Cardiac fibroblast (primary cell): ENCODE results near the gene ARFRP1.

Experiments
- DNase-seq, 2 donors: peaks; one replicate each; pipeline versions ENCODE4 v3.0.0 to v3.0.0-alpha.2; 2010; ENCODE audit warnings: low read depth in 2 of 2
- H3K4me3 ChIP-seq, 2 donors: replicated peaks in 1 of 2; 1 replicate in 1 of 2; 2 replicates in 1 of 2; pipeline ENCODE4 v1.5.1; 2011; ENCODE audit warnings: low read depth in 2 of 2, low read length in 2 of 2, mild to moderate bottlenecking in 2 of 2, moderate library complexity in 1 of 2
- CTCF ChIP-seq: IDR thresholded peaks from one replicate; pipeline ENCODE4 v1.5.1; 2011; ENCODE audit warnings: low read depth, mild to moderate bottlenecking, low read length, inconsistent platforms

ARFRP1 gene

GRCh38 chr20:63694584-63695423 is 13.0 kb downstream of the ARFRP1 start:
- H3K4me3 ChIP-seq = no peak overlapping the region

GRCh38 chr20:63693733-63694583 is 13.8 kb downstream of the ARFRP1 start:
- no peak for DNase-seq
- no peak overlapping the region for H3K4me3 ChIP-seq
- no peak for TF ChIP-seq CTCF

More at GRCh38 chr20:63694584-63695423, 13.0 kb downstream of the ARFRP1 start:
- no peak for DNase-seq
- no peak for TF ChIP-seq CTCF

GRCh38 chr20:63693083-63693732 is 14.6 kb downstream of the ARFRP1 start:
- no peak overlapping the region for H3K4me3 ChIP-seq
- no peak for TF ChIP-seq CTCF

GRCh38 chr20:63692436-63693082 is 15.2 kb downstream of the ARFRP1 start:
- no peak overlapping the region for H3K4me3 ChIP-seq
- TF ChIP-seq CTCF = peak; percentile 32

More at GRCh38 chr20:63693083-63693732, 14.6 kb downstream of the ARFRP1 start:
- no peak for DNase-seq

DNA sequence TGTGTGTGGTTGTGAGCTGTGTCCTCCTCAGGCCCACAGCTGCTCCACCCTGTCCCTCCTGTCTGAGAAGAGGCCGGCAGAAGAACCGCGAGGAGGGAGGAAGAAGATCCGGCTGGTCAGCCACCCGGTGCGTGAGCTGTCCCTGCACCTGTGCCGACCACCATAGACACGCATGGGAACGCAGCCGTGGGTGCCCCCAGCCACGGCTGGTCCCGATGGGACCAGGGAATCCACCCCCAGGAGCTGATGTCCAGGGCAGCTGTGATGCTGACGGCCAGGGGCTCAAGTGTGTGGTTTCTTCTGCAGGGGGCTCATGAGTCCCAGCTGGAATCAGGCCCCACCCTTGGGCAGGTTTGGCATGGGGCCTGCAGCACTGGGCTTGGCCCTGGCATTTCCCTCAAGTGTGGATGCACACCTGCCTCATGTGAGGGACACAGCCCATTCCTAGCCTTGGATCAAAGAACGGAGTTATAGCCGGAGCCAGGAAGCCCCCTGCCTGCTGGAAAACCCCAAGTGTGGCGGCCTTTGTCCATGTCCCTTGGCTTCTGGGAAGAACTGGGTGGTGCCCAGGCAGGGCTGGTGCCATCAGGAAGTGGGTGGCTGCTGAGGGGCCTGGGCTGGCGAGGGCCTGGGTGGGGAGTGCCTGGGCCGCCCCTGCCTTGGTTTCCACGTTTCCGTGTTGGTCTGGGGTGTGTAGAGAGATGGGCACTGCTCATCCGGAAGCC is 15.9 kb downstream of the ARFRP1 start:
- no peak for DNase-seq
- no peak overlapping the region for H3K4me3 ChIP-seq
- TF ChIP-seq CTCF = no peak

More at GRCh38 chr20:63692436-63693082, 15.2 kb downstream of the ARFRP1 start:
- DNase-seq = peak in 1 of 2 donors; percentile 34
